Heart left ventricle (tissue), 13 donors: ENCODE results near the gene UVSSA.

Experiments used
- POLR2A ChIP-seq, 2 donors: fragments of 450-650 bp; IDR thresholded peaks; one replicate each; pipeline ENCODE4 v1.6.1; 2017; ENCODE audit warnings: antibody characterized with exemption in 2 of 2, mild to moderate bottlenecking in 2 of 2, moderate library complexity in 2 of 2
- TF ChIP-seq, protein P1 (sequence below), 12 donors: fragments of 200-600 bp; sonication (generic) in 4 of 12; IDR thresholded peaks; one replicate each; pipeline versions ENCODE4 v1.5.0 to v1.8.0; 2018 to 2022; ENCODE audit warnings: antibody characterized with exemption in 12 of 12, mild to moderate bottlenecking in 5 of 12
- donor health status: ischemic (EF 13 %, LVEDD 7.1; RV severe dilation, severe dysfunction).
- donor health status: DM: no; HTN: yes; CAD: no.
- donor health status: DM: no; HTN: no; CAD: no.
- donor health status: ischemic (EF 25% LVEDD 6.9; RV normal size, moderate dysfunction).
- donor health status: ischemic (EF 25% LVEDD 5.7; RV mildly dilated, moderate dysfunction).
- donor health status: ischemic (EF 35%, LVEDD 5.7; RV mildly dilated, moderate dysfunction).
- donor health status: nonischemic (EF 11% LVEDD 7.7; RV severe dilation, severe dysfunction).
- donor health status: DM: yes; HTN: yes; CAD: no.
- donor health status: PGD.
- donor health status: ischemic (EF 29% LVEDD 5.4; RV normal size, mild dysfunction).
- donor health status: nonischemic (EF 23%, LVEDD 6.1; RV moderate dilation, normal function).

DNA sequence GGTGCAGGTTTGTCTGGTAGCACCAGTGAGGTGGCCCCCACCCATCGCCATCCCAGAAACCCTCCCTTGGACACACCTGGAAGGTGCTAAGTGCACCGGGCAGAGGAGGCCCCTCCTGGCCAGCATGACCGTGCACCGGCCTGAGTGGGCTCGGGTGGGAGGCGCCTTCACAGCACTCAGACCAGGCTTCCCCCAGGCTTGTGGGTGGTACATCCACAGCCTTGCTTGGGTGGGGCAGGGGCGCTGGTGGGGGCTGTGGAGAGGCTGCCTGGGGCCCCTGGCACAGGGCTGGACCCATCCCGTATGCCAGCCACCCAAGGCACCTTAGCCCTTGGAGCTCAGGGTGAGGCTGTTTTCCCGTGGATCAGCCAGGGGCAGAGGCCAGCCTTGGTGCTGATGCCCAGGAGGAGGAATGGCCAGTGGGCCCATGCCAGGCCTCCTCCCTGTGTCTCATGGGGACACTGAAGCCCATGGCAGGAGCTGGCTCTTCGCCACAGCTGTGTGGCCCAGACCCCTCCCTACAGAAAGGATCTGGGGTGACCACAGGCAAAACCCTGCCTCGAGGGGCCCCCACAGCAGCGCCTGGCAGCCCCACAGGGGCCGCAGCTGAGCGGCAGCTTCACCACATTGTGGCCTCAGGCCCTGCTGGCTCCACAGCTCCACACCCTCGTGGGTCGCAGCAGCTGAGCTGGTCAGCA, 37.8 kb downstream of the UVSSA start:
- TF ChIP-seq, protein P1, sequence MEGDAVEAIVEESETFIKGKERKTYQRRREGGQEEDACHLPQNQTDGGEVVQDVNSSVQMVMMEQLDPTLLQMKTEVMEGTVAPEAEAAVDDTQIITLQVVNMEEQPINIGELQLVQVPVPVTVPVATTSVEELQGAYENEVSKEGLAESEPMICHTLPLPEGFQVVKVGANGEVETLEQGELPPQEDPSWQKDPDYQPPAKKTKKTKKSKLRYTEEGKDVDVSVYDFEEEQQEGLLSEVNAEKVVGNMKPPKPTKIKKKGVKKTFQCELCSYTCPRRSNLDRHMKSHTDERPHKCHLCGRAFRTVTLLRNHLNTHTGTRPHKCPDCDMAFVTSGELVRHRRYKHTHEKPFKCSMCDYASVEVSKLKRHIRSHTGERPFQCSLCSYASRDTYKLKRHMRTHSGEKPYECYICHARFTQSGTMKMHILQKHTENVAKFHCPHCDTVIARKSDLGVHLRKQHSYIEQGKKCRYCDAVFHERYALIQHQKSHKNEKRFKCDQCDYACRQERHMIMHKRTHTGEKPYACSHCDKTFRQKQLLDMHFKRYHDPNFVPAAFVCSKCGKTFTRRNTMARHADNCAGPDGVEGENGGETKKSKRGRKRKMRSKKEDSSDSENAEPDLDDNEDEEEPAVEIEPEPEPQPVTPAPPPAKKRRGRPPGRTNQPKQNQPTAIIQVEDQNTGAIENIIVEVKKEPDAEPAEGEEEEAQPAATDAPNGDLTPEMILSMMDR (IDR thresholded peaks at IDR 0.05) = no peak
- no peak for TF ChIP-seq POLR2A (IDR thresholded peaks at IDR 0.05)
